Panc1 (cell line): ENCODE data around the gene FANCD2. TPM values are rescaled to one million over a fixed set of nuclear protein-coding genes. Genes with fewer than 3 reads are reported as not detected.
"Not testable (repeated sequence)": the region's sequence is repeated elsewhere in the genome, so short reads cannot be mapped to it uniquely, and the experiment has no call there.

Experiments used
- ATAC-seq: fragments of 200-7000 bp; cut with Tn5 transposase; 2 replicates; pipeline ENCODE4 v1.9.1; 2020; ENCODE audit warnings: mild to moderate bottlenecking, moderate library complexity
- BruUV-seq: library from RNA; stranded (reverse); fragments of 400-500 nt; replicated peaks from 2 replicates; lab custom pipeline; 2021; lab: Mats Ljungman, UMichigan
- CTCF ChIA-PET: fragments of 300-600 bp; sonication (Branson Sonifier 250); formaldehyde crosslinking; loops from one replicate; lab custom pipeline; 2022; ENCODE audit warnings: antibody characterized with exemption; lab: Charles Lee
- POLR2A ChIA-PET: fragments of 300-600 bp; sonication (Branson Sonifier 250); formaldehyde crosslinking; loops from one replicate; lab custom pipeline; 2022; ENCODE audit warnings: antibody characterized with exemption; lab: Charles Lee
- DNase-seq: peaks from one replicate; pipeline ENCODE4 v3.0.0-alpha.2; 2010; ENCODE audit warnings: low read depth, low spot score
- H3K27ac ChIP-seq: 2 replicates; pipeline ENCODE4 v1.5.1; 2011; ENCODE audit warnings: mild to moderate bottlenecking, low read length, inconsistent platforms
- H3K27me3 ChIP-seq: fragments of 200-500 bp; sonication (Bioruptor generic); 2 replicates; pipeline ENCODE4 v1.6.0; 2014; ENCODE audit warnings: low read length, inconsistent platforms; ENCODE audit not compliant: control insufficient read depth, insufficient read depth
- H3K36me3 ChIP-seq: fragments of 200-500 bp; sonication (Bioruptor generic); 2 replicates; pipeline ENCODE4 v1.5.1; 2014; ENCODE audit warnings: inconsistent platforms, mild to moderate bottlenecking, low read length, moderate library complexity; ENCODE audit not compliant: control insufficient read depth, insufficient read depth
- H3K4me1 ChIP-seq: 2 replicates; pipeline ENCODE4 v1.5.1; 2011; ENCODE audit warnings: inconsistent platforms, mild to moderate bottlenecking, low read length, moderate library complexity; ENCODE audit not compliant: control insufficient read depth, insufficient read depth
- H3K4me3 ChIP-seq, 2 experiments: 2 replicates each; pipeline ENCODE4 v1.5.1; 2011 to 2012; ENCODE audit warnings: low read depth in 2 of 2, low read length in 2 of 2, mild to moderate bottlenecking in 2 of 2, inconsistent platforms in 1 of 2, moderate library complexity in 1 of 2
- H3K9me3 ChIP-seq: fragments of 200-500 bp; sonication (Bioruptor generic); 2 replicates; pipeline ENCODE4 v1.5.1; 2014; ENCODE audit warnings: low read depth, mild to moderate bottlenecking, inconsistent platforms, low read length, moderate library complexity; ENCODE audit not compliant: control insufficient read depth, insufficient read depth
- POLR2AphosphoS5 ChIP-seq: IDR thresholded peaks from 2 replicates; pipeline ENCODE4 v1.6.1; 2012; ENCODE audit warnings: mild to moderate bottlenecking, low read depth, low read length, moderate library complexity
- SIN3A ChIP-seq: IDR thresholded peaks from 2 replicates; pipeline ENCODE4 v1.6.1; 2012; ENCODE audit warnings: low read depth, mild to moderate bottlenecking, low read length, moderate library complexity, borderline replicate concordance; ENCODE audit not compliant: insufficient read depth
- TCF7L2 ChIP-seq: IDR thresholded peaks from 2 replicates; pipeline ENCODE4 v1.6.1; 2011; ENCODE audit warnings: mild to moderate bottlenecking, low read depth, low read length, inconsistent platforms
- in situ Hi-C: cut with HindIII; loops from 2 replicates; pipeline ENCODE4 v1.10.0; 2016; ENCODE audit warnings: low sequenced_read_pairs, low pct_unique_long_range_greater_than_20kb
- intact Hi-C: fragments of 100-400 bp; cut with micrococcal nuclease; formaldehyde crosslinking; loops from one replicate; pipeline ENCODE4 v1.10.0; 2022; ENCODE audit not compliant: unreplicated experiment
- total RNA-seq: library from RNA; stranded (reverse); gene quantifications from one replicate; pipeline ENCODE4 v1.2.1, GENCODE V29; 2021; ENCODE audit not compliant: unreplicated experiment
- TF ChIP-seq, protein P1 (sequence below), 2 experiments: IDR thresholded peaks; 2 replicates each; pipeline ENCODE4 v1.6.1; 2011 to 2012; ENCODE audit warnings: low read depth in 2 of 2, control low read depth in 1 of 2, low read length in 1 of 2, mild to moderate bottlenecking in 1 of 2, moderate library complexity in 1 of 2; ENCODE audit not compliant: insufficient read depth in 1 of 2
- TF ChIP-seq, protein P2 (sequence below): fragments of 450-650 bp; IDR thresholded peaks from 2 replicates; pipeline ENCODE4 v1.5.1; 2017; ENCODE audit warnings: mild to moderate bottlenecking

The FANCD2 gene
- total RNA-seq, 1 experiment from 2014 or later: 20.0 TPM

DNA sequence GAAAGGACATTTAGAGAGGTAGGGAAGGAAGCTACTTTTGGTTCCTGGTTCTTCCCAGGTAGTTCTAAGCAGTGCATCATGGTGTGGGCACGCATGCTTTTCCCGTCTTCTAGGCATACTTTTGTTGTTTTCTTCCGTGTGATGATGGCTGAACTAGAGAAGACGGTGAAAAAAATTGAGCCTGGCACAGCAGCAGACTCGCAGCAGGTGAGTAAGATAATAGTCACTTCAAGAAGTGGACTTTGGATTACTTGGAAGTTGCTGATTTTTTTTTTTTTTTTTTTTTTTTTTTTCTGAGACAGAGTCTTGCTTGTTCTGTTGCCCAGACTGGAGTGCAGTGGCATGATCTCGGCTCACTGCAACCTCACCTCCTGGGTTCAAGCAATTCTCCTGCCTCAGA is 63.9 kb downstream of the FANCD2 start:
- no peaks in the 10 kb centered on the region for H3K27me3 ChIP-seq
- H3K4me3 ChIP-seq: no peak overlapping the region
- H3K9me3 ChIP-seq: no peaks in the 10 kb centered on the region
- in situ Hi-C loops: no loop called here
- DNase-seq: no peak
- ChIA-PET CTCF (no interaction called here), POLR2A (no interaction called here)
- intact Hi-C loops: no loop called here
- TF ChIP-seq SIN3A (no peak), TCF7L2 (no peak), POLR2AphosphoS5 (no peak)
- TF ChIP-seq, protein P1, sequence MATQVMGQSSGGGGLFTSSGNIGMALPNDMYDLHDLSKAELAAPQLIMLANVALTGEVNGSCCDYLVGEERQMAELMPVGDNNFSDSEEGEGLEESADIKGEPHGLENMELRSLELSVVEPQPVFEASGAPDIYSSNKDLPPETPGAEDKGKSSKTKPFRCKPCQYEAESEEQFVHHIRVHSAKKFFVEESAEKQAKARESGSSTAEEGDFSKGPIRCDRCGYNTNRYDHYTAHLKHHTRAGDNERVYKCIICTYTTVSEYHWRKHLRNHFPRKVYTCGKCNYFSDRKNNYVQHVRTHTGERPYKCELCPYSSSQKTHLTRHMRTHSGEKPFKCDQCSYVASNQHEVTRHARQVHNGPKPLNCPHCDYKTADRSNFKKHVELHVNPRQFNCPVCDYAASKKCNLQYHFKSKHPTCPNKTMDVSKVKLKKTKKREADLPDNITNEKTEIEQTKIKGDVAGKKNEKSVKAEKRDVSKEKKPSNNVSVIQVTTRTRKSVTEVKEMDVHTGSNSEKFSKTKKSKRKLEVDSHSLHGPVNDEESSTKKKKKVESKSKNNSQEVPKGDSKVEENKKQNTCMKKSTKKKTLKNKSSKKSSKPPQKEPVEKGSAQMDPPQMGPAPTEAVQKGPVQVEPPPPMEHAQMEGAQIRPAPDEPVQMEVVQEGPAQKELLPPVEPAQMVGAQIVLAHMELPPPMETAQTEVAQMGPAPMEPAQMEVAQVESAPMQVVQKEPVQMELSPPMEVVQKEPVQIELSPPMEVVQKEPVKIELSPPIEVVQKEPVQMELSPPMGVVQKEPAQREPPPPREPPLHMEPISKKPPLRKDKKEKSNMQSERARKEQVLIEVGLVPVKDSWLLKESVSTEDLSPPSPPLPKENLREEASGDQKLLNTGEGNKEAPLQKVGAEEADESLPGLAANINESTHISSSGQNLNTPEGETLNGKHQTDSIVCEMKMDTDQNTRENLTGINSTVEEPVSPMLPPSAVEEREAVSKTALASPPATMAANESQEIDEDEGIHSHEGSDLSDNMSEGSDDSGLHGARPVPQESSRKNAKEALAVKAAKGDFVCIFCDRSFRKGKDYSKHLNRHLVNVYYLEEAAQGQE (IDR thresholded peaks at IDR 0.05; ENCODE audit: insufficient read depth in 1 of 2, low read depth in 2 of 2, low read length in 1 of 2): no peak
- TF ChIP-seq, protein P2, sequence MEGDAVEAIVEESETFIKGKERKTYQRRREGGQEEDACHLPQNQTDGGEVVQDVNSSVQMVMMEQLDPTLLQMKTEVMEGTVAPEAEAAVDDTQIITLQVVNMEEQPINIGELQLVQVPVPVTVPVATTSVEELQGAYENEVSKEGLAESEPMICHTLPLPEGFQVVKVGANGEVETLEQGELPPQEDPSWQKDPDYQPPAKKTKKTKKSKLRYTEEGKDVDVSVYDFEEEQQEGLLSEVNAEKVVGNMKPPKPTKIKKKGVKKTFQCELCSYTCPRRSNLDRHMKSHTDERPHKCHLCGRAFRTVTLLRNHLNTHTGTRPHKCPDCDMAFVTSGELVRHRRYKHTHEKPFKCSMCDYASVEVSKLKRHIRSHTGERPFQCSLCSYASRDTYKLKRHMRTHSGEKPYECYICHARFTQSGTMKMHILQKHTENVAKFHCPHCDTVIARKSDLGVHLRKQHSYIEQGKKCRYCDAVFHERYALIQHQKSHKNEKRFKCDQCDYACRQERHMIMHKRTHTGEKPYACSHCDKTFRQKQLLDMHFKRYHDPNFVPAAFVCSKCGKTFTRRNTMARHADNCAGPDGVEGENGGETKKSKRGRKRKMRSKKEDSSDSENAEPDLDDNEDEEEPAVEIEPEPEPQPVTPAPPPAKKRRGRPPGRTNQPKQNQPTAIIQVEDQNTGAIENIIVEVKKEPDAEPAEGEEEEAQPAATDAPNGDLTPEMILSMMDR: no peak
- ATAC-seq: no peak
- H3K4me1 ChIP-seq: no peaks in the 10 kb centered on the region
- H3K36me3 ChIP-seq: no peaks in the 10 kb centered on the region; the same call in 1 of the 2 replicates
- BruUV-seq: no TSS peak
- H3K27ac ChIP-seq: no peak overlapping the region

DNA sequence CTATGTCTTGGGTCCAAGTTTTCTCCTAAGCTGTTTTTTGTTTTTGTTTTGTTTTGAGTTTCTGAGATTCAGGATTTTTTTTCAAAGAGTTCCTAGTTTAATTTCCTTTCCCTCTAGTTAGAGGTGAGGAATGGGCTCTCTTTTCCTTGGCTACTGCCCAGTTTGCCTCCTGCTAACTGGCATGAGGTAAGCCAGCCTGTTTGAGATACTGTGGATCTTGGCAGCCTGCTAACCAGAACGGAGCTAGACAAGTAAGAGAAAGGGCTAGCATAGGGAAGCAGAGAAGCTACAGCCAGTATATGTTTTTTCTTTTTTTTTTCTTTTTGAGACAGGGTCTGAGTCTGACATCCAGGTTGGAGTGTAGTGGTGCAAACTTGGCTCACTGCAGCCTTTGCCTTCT is 64.5 kb downstream of the FANCD2 start:
- H3K36me3 ChIP-seq, in situ Hi-C loops: not testable (repeated sequence)

DNA sequence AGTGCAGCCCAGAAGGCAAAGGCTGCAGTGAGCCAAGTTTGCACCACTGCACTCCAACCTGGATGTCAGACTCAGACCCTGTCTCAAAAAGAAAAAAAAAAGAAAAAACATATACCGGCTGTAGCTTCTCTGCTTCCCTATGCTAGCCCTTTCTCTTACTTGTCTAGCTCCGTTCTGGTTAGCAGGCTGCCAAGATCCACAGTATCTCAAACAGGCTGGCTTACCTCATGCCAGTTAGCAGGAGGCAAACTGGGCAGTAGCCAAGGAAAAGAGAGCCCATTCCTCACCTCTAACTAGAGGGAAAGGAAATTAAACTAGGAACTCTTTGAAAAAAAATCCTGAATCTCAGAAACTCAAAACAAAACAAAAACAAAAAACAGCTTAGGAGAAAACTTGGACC is 65.2 kb downstream of the FANCD2 start:
- H3K36me3 ChIP-seq, CTCF ChIA-PET, H3K27ac ChIP-seq, H3K27me3 ChIP-seq, intact Hi-C loops, H3K4me1 ChIP-seq, ATAC-seq, H3K9me3 ChIP-seq, BruUV-seq, H3K4me3 ChIP-seq, POLR2A ChIA-PET, DNase-seq, in situ Hi-C loops: not testable (repeated sequence)

More for the DNA sequence above, 64.5 kb downstream of the FANCD2 start:
- H3K9me3 ChIP-seq, ATAC-seq, H3K27ac ChIP-seq, CTCF ChIA-PET, intact Hi-C loops, BruUV-seq, H3K4me3 ChIP-seq, H3K27me3 ChIP-seq, H3K4me1 ChIP-seq, DNase-seq, POLR2A ChIA-PET: not testable (repeated sequence)
